CD14-positive monocyte (primary cell): Measurements from ENCODE around the gene MYOM1. TPM values are rescaled to one million over a fixed set of nuclear protein-coding genes. Genes with fewer than 3 reads are reported as not detected.

ENCODE experiments used
- DNase-seq, 3 donors: peaks; one replicate each; pipeline ENCODE4 v3.0.0-alpha.2; 2011 to 2022
- H2AFZ ChIP-seq: 2 replicates; pipeline ENCODE4 v1.6.0; 2012; ENCODE audit warnings: mild to moderate bottlenecking, low read depth, low read length, inconsistent platforms; ENCODE audit not compliant: insufficient read depth, poor library complexity, severe bottlenecking
- H3K27ac ChIP-seq, 2 donors: 1 replicate in 1 of 2; 2 replicates in 1 of 2; pipeline ENCODE4 v1.5.1; 2012 to 2013; ENCODE audit warnings: low read length in 2 of 2, control low read depth in 1 of 2, inconsistent platforms in 1 of 2, low read depth in 1 of 2, mild to moderate bottlenecking in 1 of 2
- H3K27me3 ChIP-seq, 2 donors: one replicate each; pipeline versions ENCODE4 v1.6.0 to v1.6.1; 2011 to 2013; ENCODE audit warnings: low read length in 2 of 2; ENCODE audit not compliant: control insufficient read depth in 2 of 2, insufficient read depth in 2 of 2
- H3K36me3 ChIP-seq, 2 donors: replicated peaks in 1 of 2; 1 replicate in 1 of 2; 2 replicates in 1 of 2; pipeline versions ENCODE4 v1.5.1 to v1.6.1; 2012 to 2013; ENCODE audit warnings: low read length in 2 of 2, control low read depth in 1 of 2, inconsistent platforms in 1 of 2, mild to moderate bottlenecking in 1 of 2; ENCODE audit not compliant: insufficient read depth in 2 of 2, control insufficient read depth in 1 of 2
- H3K4me1 ChIP-seq, 2 donors: 1 replicate in 1 of 2; 2 replicates in 1 of 2; pipeline versions ENCODE4 v1.5.1 to v1.6.1; 2012 to 2013; ENCODE audit warnings: low read length in 2 of 2, control low read depth in 1 of 2, inconsistent platforms in 1 of 2, mild to moderate bottlenecking in 1 of 2, moderate library complexity in 1 of 2; ENCODE audit not compliant: insufficient read depth in 2 of 2, control insufficient read depth in 1 of 2
- H3K4me2 ChIP-seq: replicated peaks from 2 replicates; pipeline ENCODE3; 2012; ENCODE audit warnings: low read length, moderate library complexity, mild to moderate bottlenecking; ENCODE audit not compliant: poor library complexity, severe bottlenecking; ENCODE audit errors: extremely low read depth
- H3K4me3 ChIP-seq, 3 experiments: fragments of 200-600 bp in 1 of 3; sonication (generic) in 1 of 3; replicated peaks in 1 of 3; 1 replicate in 2 of 3; 2 replicates in 1 of 3; pipeline ENCODE4 v1.5.1; 2011 to 2013; ENCODE audit warnings: low read length in 3 of 3, mild to moderate bottlenecking in 3 of 3, control low read depth in 2 of 3, low read depth in 2 of 3, inconsistent platforms in 1 of 3, moderate library complexity in 1 of 3
- H3K79me2 ChIP-seq: 2 replicates; pipeline ENCODE4 v1.6.0; 2012; ENCODE audit warnings: mild to moderate bottlenecking, control low read depth, inconsistent platforms, low read length, moderate library complexity; ENCODE audit not compliant: insufficient read depth
- H3K9ac ChIP-seq: 2 replicates; pipeline ENCODE4 v1.6.0; 2017; ENCODE audit warnings: low read length, mild to moderate bottlenecking; ENCODE audit not compliant: insufficient read depth, poor library complexity, severe bottlenecking
- H3K9me3 ChIP-seq, 2 donors: replicated peaks in 1 of 2; 1 replicate in 1 of 2; 2 replicates in 1 of 2; pipeline versions ENCODE4 v1.5.1 to v1.6.1; 2012 to 2013; ENCODE audit warnings: low read length in 2 of 2, control low read depth in 1 of 2; ENCODE audit not compliant: control insufficient read depth in 1 of 2, insufficient read depth in 1 of 2
- H4K20me1 ChIP-seq: 2 replicates; pipeline ENCODE4 v1.6.0; 2012; ENCODE audit warnings: mild to moderate bottlenecking, low read length, control low read depth, moderate library complexity; ENCODE audit not compliant: insufficient read depth
- H3K27ac Mint-ChIP-seq, 7 donors: one replicate each; pipeline ENCODE4 v1.8.0; 2020; ENCODE audit warnings: mild to moderate bottlenecking in 7 of 7, mixed read lengths in 7 of 7, moderate library complexity in 6 of 7, inconsistent platforms in 2 of 7
- H3K27me3 Mint-ChIP-seq, 3 donors: one replicate each; pipeline ENCODE4 v1.8.0; 2021 to 2022; ENCODE audit warnings: low read depth in 3 of 3, mild to moderate bottlenecking in 3 of 3, mixed read lengths in 3 of 3, moderate library complexity in 3 of 3, inconsistent platforms in 1 of 3
- H3K36me3 Mint-ChIP-seq, 2 donors: one replicate each; pipeline ENCODE4 v1.8.0; 2020; ENCODE audit warnings: mixed read lengths in 2 of 2, inconsistent platforms in 1 of 2, mild to moderate bottlenecking in 1 of 2
- H3K4me1 Mint-ChIP-seq: one replicate; pipeline ENCODE4 v1.8.0; 2020; ENCODE audit warnings: mild to moderate bottlenecking, mixed read lengths
- H3K4me3 Mint-ChIP-seq, 2 donors: one replicate each; pipeline ENCODE4 v1.8.0; 2020; ENCODE audit warnings: mild to moderate bottlenecking in 2 of 2, mixed read lengths in 2 of 2, moderate library complexity in 1 of 2
- H3K9me3 Mint-ChIP-seq, 7 donors: one replicate each; pipeline ENCODE4 v1.8.0; 2020 to 2022; ENCODE audit warnings: mixed read lengths in 7 of 7, mild to moderate bottlenecking in 6 of 7, moderate library complexity in 6 of 7, inconsistent platforms in 2 of 7
- WGBS: methylation state at CpG from one replicate; pipeline ENCODE4 v1.1.5; 2013; ENCODE audit warnings: missing lambda C conversion rate; ENCODE audit not compliant: insufficient coverage; 5-methylcytosine and 5-hydroxymethylcytosine counted together
- intact Hi-C, 2 donors: fragments of 100-400 bp; cut with micrococcal nuclease; formaldehyde crosslinking; loops; one replicate each; pipeline versions ENCODE4 v1.15.0 to v1.15.1; 2023
- polyA plus RNA-seq, 3 donors: library from polyadenylated mRNA; depleted of rRNA in 1 of 3; unstranded in 2 of 3; stranded (reverse) in 1 of 3; fragments of 300-500 nt in 2 of 3; fragments of >200 nt in 1 of 3; fragmentation: Illumina TruSeq in 2 of 3; gene quantifications; 1 replicate in 2 of 3; 2 replicates in 1 of 3; pipeline ENCODE4 v1.2.3, GENCODE V29; 2012 to 2021
- TF ChIP-seq, protein P1 (sequence below): fragments of 200-600 bp; IDR thresholded peaks from one replicate; pipeline ENCODE4 v1.8.0; 2022; ENCODE audit warnings: antibody characterized with exemption, mild to moderate bottlenecking

The MYOM1 gene
- polyA plus RNA-seq, 3 donors: 0.05 to 0.95 (median 0.22) TPM

DNA sequence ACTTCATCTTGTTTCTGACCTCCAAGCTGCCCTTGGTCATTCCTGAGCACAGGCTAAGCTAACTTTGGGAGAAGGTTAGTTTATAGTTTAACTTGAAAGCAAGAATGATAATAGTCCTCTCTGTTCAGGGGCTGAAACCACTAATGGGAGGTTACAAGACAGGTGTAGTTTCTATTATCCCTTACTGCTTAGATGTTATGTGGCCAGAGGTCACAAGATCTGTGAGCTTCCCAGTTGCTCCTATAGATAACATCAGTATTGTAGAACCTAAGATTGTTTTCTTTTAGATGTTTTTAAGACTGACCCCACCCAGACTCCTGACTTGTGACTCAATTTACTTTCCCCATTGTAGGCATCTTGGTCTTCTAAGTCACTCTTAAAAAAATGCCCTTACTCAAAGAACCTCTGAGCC, 112.0 kb downstream of the MYOM1 start:
- Mint-ChIP-seq H3K36me3 (no peaks in the 10 kb centered on the region), H3K9me3 (no peaks in the 10 kb centered on the region), H3K4me3 (no peak overlapping the region), H3K27me3 (no peaks in the 10 kb centered on the region), H3K27ac (no peak overlapping the region), H3K4me1 (peaks cover 3% of the 10 kb centered on the region)
- Histone ChIP-seq H3K9ac (no peak overlapping the region), H3K27me3 (no peaks in the 10 kb centered on the region), H3K4me3 (no peak overlapping the region), H3K36me3 (no peaks in the 10 kb centered on the region), H3K4me2 (no peak overlapping the region), H3K9me3 (no peaks in the 10 kb centered on the region), H3K79me2 (no peaks in the 10 kb centered on the region), H2AFZ (no peak overlapping the region), H4K20me1 (no peaks in the 10 kb centered on the region), H3K27ac (no peak overlapping the region), H3K4me1 (no peaks in the 10 kb centered on the region)
- intact Hi-C loops: no loop called here
- DNase-seq: no peak
- TF ChIP-seq, protein P1, sequence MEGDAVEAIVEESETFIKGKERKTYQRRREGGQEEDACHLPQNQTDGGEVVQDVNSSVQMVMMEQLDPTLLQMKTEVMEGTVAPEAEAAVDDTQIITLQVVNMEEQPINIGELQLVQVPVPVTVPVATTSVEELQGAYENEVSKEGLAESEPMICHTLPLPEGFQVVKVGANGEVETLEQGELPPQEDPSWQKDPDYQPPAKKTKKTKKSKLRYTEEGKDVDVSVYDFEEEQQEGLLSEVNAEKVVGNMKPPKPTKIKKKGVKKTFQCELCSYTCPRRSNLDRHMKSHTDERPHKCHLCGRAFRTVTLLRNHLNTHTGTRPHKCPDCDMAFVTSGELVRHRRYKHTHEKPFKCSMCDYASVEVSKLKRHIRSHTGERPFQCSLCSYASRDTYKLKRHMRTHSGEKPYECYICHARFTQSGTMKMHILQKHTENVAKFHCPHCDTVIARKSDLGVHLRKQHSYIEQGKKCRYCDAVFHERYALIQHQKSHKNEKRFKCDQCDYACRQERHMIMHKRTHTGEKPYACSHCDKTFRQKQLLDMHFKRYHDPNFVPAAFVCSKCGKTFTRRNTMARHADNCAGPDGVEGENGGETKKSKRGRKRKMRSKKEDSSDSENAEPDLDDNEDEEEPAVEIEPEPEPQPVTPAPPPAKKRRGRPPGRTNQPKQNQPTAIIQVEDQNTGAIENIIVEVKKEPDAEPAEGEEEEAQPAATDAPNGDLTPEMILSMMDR: no peak

DNA sequence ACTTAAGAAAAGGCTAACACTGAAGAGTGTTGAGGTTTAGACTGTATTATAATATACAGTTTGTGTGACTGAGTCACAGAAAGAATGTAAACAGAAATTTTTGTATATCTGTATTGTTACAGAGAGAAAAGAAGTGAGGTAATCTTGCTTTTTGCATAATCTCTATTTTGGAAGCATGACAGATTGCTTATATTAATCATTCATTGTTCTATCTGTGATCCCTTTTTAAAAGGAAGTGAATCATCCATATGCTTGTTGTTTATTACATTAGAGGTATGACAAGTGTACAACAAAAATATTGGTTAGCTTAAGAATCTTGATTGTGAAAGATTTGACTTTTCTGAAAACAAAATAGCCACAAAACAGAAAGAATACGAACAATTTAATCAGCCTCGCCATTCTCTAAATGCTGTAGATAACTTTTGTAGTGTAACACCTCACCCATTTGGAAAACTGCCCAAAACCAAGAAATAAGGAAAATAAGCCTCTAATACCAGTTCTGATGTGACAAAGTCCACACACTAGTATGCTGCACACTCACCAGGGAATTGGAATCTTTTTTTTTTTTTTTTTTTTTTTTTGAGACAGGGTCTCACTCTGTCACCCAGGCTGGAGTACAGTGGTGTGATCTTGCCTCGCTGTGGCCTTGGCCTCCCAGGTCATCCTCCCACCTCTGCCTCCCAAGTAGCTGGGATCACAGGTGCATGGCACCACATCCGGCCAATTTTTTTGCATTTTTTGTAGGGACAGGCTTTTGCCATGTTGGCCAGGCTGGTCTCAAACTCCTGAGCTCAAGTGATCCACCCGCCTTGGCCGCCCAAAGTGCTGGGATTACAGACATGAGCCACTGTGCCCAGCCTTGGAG, 115.3 kb downstream of the MYOM1 start:
- TF ChIP-seq, protein P1: no peak
- no peak overlapping the region for H3K9ac ChIP-seq
- no peak overlapping the region for H3K4me2 ChIP-seq
- H3K4me3 ChIP-seq: no peak overlapping the region
- H4K20me1 ChIP-seq: no peaks in the 10 kb centered on the region
- 100% methylated on average over 1 of the region's 6 CpGs for WGBS
- Mint-ChIP-seq H3K36me3 (no peaks in the 10 kb centered on the region), H3K27ac (peak overlapping the region in 1 of 7 donors; percentile 40), H3K4me1 (peaks cover 3% of the 10 kb centered on the region), H3K9me3 (no peaks in the 10 kb centered on the region), H3K27me3 (peaks cover 0 to 3% (median 0%) of the 10 kb centered on the region in 3 donors), H3K4me3 (no peak overlapping the region)
- no peak overlapping the region for H3K27ac ChIP-seq
- no peak overlapping the region for H2AFZ ChIP-seq
- no peaks in the 10 kb centered on the region for H3K79me2 ChIP-seq
- H3K27me3 ChIP-seq: no peaks in the 10 kb centered on the region
- intact Hi-C loops: no loop called here
- DNase-seq: peak in 2 of 3 donors; percentile 24 to 48
- H3K4me1 ChIP-seq: no peaks in the 10 kb centered on the region
- no peaks in the 10 kb centered on the region for H3K9me3 ChIP-seq
- no peaks in the 10 kb centered on the region for H3K36me3 ChIP-seq
